ENCODE measurements around the gene HOTAIR. TPM values are rescaled to one million over a fixed set of nuclear protein-coding genes. Genes with fewer than 3 reads are reported as not detected.

The HOTAIR gene
- total RNA-seq, 1 experiment from 2014 or later, result 7.4 TPM

GRCh38 chr12:54000116-54001114, 25.7 kb upstream of the HOTAIR start, which contains the start of gene HOXC9:
Gene HOXC9, plus strand, starts transcription at chr12:54000161. Its CDS starts 28 bp downstream, at chr12:54000189.
- peak; percentile 52 for DNase-seq (ENCODE audit: low read depth)

- peak; percentile 77 for DNase-seq (ENCODE audit: low read depth)
Measured at GRCh38 chr12:53999559-54000115, 24.9 kb upstream of the HOTAIR start.

- no peak for DNase-seq (ENCODE audit: low read depth)
Measured at GRCh38 chr12:53998900-53999236, 24.1 kb upstream of the HOTAIR start.

GRCh38 chr12:53998110-53998899, 23.6 kb upstream of the HOTAIR start:
- DNase-seq (ENCODE audit: low read depth), result no peak

GRCh38 chr12:53997204-53998109, 22.7 kb upstream of the HOTAIR start:
- no peak for DNase-seq (ENCODE audit: low read depth)

GRCh38 chr12:53996240-53997203, 21.8 kb upstream of the HOTAIR start:
- no peak for DNase-seq (ENCODE audit: low read depth)

GRCh38 chr12:53995378-53996239, 20.9 kb upstream of the HOTAIR start:
- no peak for DNase-seq (ENCODE audit: low read depth)

- no peak for DNase-seq (ENCODE audit: low read depth)
Measured at GRCh38 chr12:53995002-53995377, 20.2 kb upstream of the HOTAIR start.

GRCh38 chr12:53994264-53995001, 19.7 kb upstream of the HOTAIR start:
- no peak for DNase-seq (ENCODE audit: low read depth)

- no peak for DNase-seq (ENCODE audit: low read depth)
Measured at GRCh38 chr12:53994009-53994263, 19.2 kb upstream of the HOTAIR start.

GRCh38 chr12:53993162-53994008, 18.6 kb upstream of the HOTAIR start:
- DNase-seq (ENCODE audit: low read depth), result no peak

- DNase-seq (ENCODE audit: low read depth), result no peak
Measured at GRCh38 chr12:53992377-53992889, 17.7 kb upstream of the HOTAIR start.

GRCh38 chr12:53991077-53991460, 16.3 kb upstream of the HOTAIR start:
- peak; percentile 87 for DNase-seq (ENCODE audit: low read depth)

GRCh38 chr12:53990311-53991076, 15.7 kb upstream of the HOTAIR start:
- peak; percentile 52 for DNase-seq (ENCODE audit: low read depth)

- peak; percentile 86 for DNase-seq (ENCODE audit: low read depth)
Measured at GRCh38 chr12:53989227-53990113, 14.7 kb upstream of the HOTAIR start.
